Measurements from ENCODE around the gene CARD19.
A peak's percentile ranks its signal among the peaks of the same experiment; 100 is the strongest.
"Not testable (repeated sequence)": the region's sequence is repeated elsewhere in the genome, so short reads cannot be mapped to it uniquely, and the experiment has no call there.

Gene CARD19

GRCh38 chr9:93134015-93134739 is 38.2 kb downstream of the CARD19 start, which contains the start of gene NINJ1:
Gene NINJ1 (minus strand): TSS chr9:93134251. CDS start chr9:93134217, 34 bp downstream.
- peak; percentile 22 for DNase-seq (ENCODE audit: low read depth)

GRCh38 chr9:93134740-93135444 is 38.9 kb downstream of the CARD19 start:
- DNase-seq (ENCODE audit: low read depth): no peak

- DNase-seq (ENCODE audit: low read depth): no peak
Observed at GRCh38 chr9:93136011-93136440, 40.0 kb downstream of the CARD19 start.

DNA sequence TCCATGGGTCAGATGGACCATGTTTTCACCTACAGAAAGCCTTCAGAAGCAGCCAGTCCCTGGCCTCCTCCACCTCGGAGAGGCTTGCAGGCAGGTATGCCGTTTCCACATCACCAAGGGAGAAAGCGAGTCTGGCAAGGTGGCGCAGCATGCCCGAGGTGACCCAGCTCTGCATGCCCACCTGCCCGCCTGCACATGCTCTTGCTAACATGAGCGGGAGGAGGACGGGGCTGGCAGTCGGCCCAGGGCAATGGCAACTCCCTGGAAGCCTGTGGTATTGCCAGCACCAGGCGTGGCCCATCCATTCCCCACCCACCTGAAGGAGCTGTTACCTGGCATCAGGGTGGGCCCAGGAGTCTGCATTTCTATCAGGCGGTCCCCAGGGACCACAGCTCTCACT is 41.3 kb downstream of the CARD19 start:
- DNase-seq (ENCODE audit: low read depth): no peak

GRCh38 chr9:93138171-93138764 is 42.3 kb downstream of the CARD19 start:
- no peak for DNase-seq (ENCODE audit: low read depth)

DNA sequence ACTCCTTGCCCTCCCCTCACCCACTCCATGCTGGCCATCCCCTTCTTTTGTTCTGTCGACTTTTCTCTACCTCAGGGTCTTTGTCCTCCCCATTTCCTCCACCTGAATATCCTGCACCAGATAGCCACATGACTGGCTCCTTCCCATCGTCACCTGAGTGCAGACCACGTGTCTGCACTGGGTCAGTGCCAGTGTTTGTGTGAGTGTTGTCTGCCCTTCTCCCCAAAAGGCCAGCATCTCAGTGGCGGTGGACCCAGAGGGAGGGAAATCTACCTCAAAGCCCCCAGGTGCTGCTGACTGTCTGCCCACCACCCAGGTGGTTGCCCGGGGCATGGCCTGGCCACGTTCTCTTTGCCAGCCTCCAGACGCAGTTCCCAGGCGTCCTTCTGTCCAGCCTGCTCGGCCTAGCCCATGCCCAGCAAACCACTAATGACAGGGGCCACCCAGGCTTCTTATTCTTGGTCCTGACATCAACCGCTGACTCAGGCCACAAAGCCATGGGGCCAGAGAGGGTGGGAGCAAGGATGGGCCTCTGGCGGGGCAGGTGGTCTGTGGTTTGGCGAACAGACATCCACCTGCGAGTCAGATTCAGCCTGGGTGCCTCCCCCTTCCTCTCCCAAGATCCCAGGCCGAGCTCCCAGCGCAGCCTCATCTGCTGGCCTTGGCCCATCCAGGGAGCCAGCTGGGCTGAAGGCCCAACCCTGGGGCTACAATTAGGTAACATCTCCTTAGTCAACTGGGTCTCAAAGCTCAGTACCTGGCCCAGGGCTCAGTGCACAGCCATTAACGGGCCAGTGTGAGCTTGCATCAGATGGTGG is 43.6 kb downstream of the CARD19 start:
- DNase-seq (ENCODE audit: low read depth): no peak

GRCh38 chr9:93141771-93142483 is 45.9 kb downstream of the CARD19 start:
- DNase-seq (ENCODE audit: low read depth): no peak

DNA sequence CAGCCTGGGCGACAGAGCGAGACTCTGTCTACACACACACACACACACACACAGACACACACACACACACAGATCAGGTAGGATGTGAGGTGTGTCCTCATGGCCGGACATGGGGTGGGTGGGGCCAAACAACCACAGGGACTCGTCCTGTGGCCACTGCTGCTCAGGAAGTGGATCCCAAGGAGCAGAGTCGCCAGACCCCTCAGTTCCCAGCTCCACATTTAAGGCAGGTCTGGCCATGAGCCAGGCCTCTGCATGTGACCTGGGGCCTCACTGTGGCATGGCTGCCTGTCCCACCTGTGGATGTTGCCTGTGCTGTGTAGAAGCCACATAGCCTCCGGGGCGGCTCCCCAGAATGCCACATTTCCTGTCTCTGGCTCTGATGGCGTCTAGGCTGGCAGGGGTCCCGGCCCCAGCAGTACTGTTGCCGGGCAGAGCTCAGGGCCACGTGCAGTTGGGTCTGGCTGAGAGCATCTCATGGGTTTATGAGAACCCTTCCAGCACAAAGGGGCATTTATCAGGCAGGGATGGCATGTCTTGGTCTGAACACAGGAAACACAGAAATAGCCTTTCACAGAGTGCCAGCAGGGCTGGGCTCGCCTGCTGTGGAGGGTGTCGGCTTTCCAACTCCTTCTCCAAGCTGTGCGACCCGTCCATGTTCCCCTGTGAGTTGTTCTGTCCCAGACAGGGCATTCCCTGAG is 48.0 kb downstream of the CARD19 start:
- DNase-seq (ENCODE audit: low read depth): no peak

DNA sequence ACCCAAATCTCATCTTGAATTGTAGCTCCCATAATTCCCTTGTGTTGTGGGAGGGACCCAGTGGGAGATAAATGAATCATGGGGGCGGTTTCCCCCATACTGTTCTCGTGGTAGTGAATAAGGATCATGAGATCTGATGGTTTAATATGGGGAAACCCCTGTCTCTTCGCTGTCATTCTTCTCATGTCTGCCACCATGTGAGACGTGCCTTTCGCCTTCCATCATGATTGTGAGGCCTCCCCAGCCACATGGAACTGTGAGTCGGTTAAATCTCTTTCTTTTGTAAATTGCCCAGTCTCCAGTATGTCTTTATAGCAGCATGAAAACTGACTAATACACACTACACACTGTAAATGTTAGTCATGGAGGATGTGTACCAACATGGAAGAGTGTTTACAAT is 50.7 kb downstream of the CARD19 start:
- not testable (repeated sequence) for DNase-seq (ENCODE audit: low read depth)

- no peak for DNase-seq (ENCODE audit: low read depth)
Observed at GRCh38 chr9:93147632-93148031, 51.6 kb downstream of the CARD19 start.

DNA sequence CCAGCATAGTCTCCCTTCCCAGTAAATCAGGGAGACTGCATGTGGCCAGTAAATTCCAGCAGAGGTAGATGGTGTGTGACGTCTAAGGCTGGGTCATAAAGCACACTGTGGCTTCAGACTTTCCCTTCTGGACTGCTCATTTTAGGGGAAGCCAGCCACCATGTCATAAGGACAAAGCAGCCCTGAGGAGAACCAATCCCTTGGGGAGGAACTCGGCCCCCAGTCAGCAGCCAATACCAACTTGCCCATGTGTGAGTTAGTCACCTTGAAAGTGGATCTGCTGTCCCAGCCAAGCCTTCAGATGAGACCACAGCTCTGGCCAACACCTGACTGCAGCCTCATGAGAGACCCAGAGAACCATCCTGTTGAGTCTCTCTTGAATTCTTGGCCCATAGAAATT is 52.7 kb downstream of the CARD19 start:
- no peak for DNase-seq (ENCODE audit: low read depth)

DNA sequence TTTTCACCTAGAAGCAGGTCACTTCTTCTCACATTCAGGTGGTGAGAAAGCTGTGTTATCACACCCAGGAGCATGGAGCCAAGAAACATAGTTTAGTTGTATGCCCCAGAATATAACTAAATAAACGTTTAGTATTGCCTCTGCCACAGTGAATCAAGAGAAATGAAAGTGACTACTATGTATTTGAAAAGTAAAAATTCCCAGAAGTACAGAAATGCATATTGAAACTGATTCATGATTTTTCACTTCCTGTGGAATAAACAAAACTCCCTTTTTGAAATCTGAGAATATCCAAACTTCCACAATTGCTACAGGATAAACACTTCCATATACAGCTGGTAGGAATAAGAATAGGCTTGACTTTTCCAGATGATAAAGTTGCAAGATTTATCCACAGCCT is 53.3 kb downstream of the CARD19 start:
- no peak for DNase-seq (ENCODE audit: low read depth)

DNA sequence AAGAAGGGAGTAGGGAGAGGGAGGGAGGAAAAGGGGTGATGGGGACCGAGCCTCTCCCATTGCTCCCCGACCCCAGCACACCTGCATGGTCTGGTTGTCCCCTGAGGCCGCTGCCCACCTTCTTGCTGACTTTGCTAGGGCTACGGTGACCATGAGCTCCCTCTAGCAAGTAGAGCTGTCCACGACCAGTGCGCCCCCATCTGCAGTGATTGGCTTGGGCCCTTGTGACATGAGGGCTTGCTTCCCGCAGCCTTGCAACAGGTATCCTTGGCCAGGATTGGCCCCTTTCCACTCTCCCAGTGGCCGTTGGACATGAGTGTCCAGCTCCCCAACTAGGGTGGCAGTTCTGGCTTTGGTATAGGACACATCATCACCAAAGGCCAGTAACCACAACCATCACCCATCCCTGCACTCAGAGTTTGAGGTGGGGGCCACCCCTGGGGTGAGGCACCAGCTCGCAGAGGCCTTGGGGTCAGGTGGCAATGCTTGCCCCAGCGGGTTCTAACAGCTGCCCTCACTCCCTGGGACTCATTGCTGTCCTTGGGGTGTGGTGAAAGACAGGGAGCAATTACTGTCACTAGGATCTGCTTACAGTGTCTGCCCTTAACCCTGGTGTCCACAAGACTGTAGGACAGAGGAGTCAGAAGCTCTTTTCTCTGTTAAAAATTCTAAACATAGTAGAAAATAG is 55.2 kb downstream of the CARD19 start:
- DNase-seq (ENCODE audit: low read depth): no peak

DNA sequence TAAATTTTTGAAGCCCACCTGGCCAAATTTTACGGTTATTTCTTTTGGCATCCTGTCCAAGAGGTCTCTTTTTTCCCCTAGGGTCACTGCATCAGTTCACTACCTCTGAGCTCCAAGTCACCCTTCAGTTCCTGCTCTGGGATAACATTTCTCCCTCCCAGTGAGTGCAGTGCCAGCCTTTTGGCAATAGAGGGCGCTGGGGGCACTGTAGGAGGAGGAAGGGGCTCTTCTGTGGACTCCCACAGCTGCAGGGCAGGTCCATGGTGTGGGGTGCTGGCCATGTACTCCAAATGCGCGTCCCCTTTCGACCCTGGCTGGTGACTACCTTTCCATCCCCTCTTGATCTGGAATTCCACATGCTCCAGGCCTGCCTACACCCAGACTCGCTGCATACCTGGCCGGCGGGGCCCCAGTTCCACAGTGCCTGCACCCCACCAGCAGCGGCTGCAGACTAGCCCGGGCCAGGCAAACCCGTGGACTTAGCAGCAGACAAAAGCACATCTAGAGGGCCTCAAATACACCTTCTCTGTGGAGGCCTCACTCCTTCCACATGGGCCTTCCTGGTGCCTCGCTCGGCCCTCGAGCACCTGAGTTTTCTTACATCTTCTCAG is 58.4 kb downstream of the CARD19 start:
- no peak for DNase-seq (ENCODE audit: low read depth)

DNA sequence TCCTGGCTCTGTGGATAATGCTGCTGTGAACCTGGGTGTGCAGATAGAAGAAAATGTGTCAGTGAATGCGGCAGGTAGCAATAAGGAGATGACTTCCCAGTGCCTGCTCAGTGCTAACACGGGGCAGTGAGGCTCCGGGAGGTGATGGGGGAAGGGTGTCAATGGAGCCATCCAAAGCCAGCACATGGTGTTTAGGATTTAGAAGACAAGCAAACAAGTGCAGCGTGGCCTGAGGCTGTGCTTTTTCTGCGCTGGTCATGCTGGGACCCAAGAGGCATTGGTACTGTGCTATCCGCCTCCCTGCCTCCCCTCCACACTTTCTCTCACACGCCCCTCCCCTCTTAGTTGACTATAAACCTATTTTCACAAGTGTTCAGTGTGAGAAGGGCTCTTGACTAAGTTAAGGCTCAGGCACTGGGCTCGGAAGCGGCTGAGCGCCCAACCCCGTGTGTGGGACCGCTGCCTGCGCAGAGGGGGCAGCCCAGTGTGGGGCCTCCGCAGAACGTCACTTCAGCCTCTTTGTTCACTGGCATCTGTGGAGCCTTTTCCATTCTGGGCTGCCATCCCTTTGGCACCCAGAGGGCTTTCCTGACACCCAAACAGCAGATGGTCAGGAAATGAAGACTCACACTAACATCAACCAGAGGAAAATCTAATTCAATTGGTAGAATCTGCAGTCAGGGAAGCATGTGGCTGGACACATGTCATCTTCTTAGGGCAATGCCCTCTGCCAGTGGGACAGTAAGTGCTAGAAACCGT is 59.9 kb downstream of the CARD19 start:
- no peak for DNase-seq (ENCODE audit: low read depth)

- DNase-seq (ENCODE audit: low read depth): no peak
Observed at GRCh38 chr9:93156475-93157008, 60.5 kb downstream of the CARD19 start.

DNA sequence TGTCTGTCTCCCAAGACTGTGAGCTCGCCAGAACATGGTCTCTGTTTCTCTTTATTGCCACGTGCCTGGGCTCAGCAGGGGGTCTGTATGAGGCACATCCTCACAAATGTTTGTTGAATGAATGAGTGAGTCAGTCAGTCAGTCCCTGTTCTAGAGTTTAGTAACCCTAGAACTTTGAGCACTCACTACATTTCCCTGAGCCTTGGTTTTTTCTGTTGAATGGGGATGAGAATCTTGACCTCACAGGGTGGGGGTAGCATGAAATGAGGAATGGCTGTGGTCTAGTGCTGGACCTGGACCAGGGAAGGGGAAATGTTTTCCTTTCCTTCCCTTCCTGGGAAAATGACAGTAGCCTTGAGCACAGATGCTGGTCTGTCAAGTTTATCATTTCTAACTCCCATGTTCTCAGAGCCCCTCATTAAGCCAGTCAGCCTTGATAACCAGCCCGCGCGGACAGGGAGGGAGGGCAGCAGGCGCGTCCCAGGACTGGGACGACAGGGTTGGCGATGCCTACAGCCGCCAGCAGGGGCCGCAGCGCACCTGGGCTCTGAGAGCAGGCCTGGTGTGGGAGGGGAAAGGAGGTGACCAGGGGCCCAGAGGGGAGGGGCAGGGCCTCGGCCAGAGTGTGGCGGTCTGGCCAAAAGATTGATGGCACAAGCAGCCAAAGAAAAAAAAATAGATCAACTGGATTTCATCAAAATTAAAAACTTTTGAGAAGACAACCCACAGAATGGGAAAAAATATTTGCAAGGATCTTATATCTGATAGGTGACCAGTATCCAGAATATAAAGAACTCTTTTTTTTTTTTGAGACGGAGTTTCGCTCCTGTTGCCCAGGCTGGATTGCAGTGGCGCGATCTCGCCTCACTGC is 63.8 kb downstream of the CARD19 start:
- DNase-seq (ENCODE audit: low read depth): peak; percentile 45

All from non-pigmented ciliary epithelial cell (primary cell).